Memory B cell (primary cell): ENCODE results near the gene WNT3A.
"Not testable (repeated sequence)": the region's sequence is repeated elsewhere in the genome, so short reads cannot be mapped to it uniquely, and the experiment has no call there.

Experiments
- ATAC-seq: fragments of 150-1000 bp; cut with Tn5 transposase; 2 replicates; pipeline ENCODE4 v1.10.0; 2021; ENCODE audit warnings: low read depth, mild to moderate bottlenecking, moderate library complexity
- DNase-seq, 2 donors: peaks; one replicate each; pipeline ENCODE4 v3.0.0; 2022; ENCODE audit warnings: low spot score in 2 of 2
- H3K27ac Mint-ChIP-seq: one replicate; pipeline ENCODE4 v1.8.0; 2022; ENCODE audit warnings: mild to moderate bottlenecking, moderate library complexity, mixed read lengths
- H3K27me3 Mint-ChIP-seq: one replicate; pipeline ENCODE4 v1.8.0; 2022; ENCODE audit warnings: mixed read lengths
- H3K36me3 Mint-ChIP-seq: one replicate; pipeline ENCODE4 v1.8.0; 2022; ENCODE audit warnings: mild to moderate bottlenecking, mixed read lengths
- H3K4me1 Mint-ChIP-seq: one replicate; pipeline ENCODE4 v1.8.0; 2022; ENCODE audit warnings: mixed read lengths
- H3K4me3 Mint-ChIP-seq: one replicate; pipeline ENCODE4 v1.8.0; 2022; ENCODE audit warnings: mild to moderate bottlenecking, moderate library complexity, mixed read lengths
- H3K9me3 Mint-ChIP-seq: one replicate; pipeline ENCODE4 v1.8.0; 2022; ENCODE audit warnings: mixed read lengths

The WNT3A gene

GRCh38 chr1:227975583-227976283 is 31.1 kb upstream of the WNT3A start:
- not testable (repeated sequence) for H3K9me3 Mint-ChIP-seq, DNase-seq, H3K36me3 Mint-ChIP-seq, H3K27me3 Mint-ChIP-seq, H3K27ac Mint-ChIP-seq, H3K4me1 Mint-ChIP-seq, H3K4me3 Mint-ChIP-seq, ATAC-seq

GRCh38 chr1:227987181-227987580 is 19.6 kb upstream of the WNT3A start:
- H3K36me3 Mint-ChIP-seq, result peaks cover 4% of the 10 kb centered on the region

DNA sequence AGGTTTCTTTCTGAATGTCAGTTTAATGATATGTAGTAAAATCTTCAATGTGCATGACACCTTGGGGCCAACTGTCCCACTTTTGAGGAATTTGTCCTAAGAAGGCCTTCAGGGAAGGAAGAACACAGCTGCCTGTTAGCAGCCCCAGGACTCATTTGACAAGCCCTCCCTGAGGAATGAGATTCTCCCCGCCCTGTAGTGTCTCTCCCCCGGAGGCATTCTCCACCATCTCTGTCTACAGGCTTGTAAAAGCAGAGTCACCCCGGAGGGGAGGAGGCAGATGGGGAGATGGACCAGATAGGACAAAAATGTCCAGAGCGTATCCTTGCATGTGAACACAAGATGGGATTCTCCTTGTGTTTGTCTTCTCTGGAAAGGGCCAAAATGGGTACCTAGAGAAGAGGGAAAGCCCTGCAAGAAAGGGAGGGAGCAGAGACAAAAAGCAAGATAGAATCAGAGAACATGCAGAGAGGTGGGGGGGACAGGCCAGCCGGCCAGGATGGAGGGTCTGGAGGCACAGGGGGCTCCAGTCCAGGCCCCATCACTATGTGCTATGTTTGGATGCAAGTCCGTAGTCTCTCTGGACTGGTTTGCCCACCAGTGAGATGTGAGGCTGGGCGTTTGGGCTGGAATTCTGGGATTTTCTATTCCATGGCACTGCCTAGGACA is 12.0 kb upstream of the WNT3A start:
- Mint-ChIP-seq H3K27me3 (peaks cover 5% of the 10 kb centered on the region), H3K9me3 (peaks cover 15% of the 10 kb centered on the region), H3K4me1 (no peaks in the 10 kb centered on the region), H3K36me3 (peaks cover 1% of the 10 kb centered on the region), H3K4me3 (no peak overlapping the region), H3K27ac (no peak overlapping the region)
- DNase-seq, result no peak
- ATAC-seq, result no peak

More at GRCh38 chr1:227987181-227987580, 19.6 kb upstream of the WNT3A start:
- Mint-ChIP-seq H3K27me3 (peaks cover 8% of the 10 kb centered on the region), H3K4me1 (no peaks in the 10 kb centered on the region), H3K4me3 (no peak overlapping the region), H3K27ac (no peak overlapping the region), H3K9me3 (peaks cover 7% of the 10 kb centered on the region)
- no peak for DNase-seq
- no peak for ATAC-seq

DNA sequence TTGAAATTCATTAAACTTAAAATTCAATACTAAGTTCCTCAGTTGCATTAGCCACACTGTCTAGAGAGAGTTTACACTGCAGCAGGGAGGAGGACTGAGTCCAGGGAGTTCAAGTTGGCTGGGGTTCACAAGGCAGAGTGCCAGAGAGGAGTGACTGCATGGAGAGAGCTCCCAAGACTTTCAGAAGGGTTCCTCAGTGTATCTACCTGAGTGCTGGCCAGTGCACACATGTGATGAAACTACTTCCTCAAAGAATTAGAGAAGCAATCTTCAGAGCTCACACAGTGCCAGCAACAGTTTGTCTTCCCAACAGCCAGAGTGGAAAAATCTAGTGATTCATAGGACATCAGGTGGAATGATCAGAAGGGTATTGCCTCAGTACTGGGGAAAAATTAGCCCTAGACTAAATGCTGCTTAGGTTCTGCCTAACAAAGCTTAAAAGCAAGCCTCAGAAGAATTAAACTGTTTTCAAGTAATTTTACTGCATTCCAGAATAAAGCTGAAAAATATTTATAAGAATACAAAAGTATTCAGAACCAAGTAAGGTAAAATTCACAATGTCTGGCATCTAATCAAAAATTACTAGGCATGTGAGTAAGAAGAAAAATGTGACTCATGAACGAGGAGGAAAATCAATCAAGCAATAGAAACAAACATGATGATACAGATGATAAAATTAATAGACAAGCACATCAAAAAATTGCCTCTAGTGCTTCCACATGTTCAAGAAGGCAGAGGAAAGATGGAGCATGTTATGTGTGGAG is 10.4 kb upstream of the WNT3A start:
- H3K36me3 Mint-ChIP-seq, result no peaks in the 10 kb centered on the region
- no peak for DNase-seq
- peaks cover 15% of the 10 kb centered on the region for H3K9me3 Mint-ChIP-seq
- no peak for ATAC-seq
- peaks cover 7% of the 10 kb centered on the region for H3K27me3 Mint-ChIP-seq
- H3K27ac Mint-ChIP-seq, result no peak overlapping the region
- no peak overlapping the region for H3K4me3 Mint-ChIP-seq
- no peaks in the 10 kb centered on the region for H3K4me1 Mint-ChIP-seq

DNA sequence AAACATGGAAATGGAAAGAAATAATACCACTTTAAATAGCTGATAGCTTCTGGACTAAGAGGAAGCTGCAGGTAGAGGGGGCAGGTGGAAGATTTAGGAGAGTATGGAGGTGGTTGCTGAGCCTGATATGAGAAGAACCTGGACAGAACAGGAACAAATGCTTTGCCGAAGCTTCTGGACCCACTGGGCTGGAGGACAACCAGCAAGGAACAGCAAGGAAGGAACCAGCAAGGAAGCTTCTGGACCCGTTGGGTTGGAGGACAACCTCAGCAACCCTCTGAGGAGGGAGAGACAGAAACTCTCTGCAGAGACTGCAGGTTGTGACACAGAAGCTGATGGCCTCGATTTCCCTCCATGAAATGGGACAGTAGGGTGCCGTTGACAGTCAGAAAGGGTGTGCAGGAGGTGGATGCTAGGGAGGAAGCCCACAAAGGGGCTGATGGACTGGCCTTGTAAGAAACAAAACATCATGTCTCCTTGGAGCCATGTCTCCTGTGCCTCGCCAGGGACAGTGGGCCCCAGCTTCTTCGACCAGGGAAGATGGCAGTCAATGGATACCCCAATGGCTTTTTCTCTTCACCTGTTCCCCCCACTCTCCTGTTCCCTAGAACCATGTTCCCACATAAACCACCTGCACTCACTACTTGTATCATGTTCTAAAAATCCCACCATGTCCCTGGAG is 8.3 kb upstream of the WNT3A start:
- no peak for ATAC-seq
- Mint-ChIP-seq H3K27me3 (peaks cover 13% of the 10 kb centered on the region), H3K9me3 (peaks cover 15% of the 10 kb centered on the region), H3K4me1 (no peaks in the 10 kb centered on the region), H3K4me3 (no peak overlapping the region), H3K27ac (no peak overlapping the region), H3K36me3 (no peaks in the 10 kb centered on the region)
- no peak for DNase-seq

DNA sequence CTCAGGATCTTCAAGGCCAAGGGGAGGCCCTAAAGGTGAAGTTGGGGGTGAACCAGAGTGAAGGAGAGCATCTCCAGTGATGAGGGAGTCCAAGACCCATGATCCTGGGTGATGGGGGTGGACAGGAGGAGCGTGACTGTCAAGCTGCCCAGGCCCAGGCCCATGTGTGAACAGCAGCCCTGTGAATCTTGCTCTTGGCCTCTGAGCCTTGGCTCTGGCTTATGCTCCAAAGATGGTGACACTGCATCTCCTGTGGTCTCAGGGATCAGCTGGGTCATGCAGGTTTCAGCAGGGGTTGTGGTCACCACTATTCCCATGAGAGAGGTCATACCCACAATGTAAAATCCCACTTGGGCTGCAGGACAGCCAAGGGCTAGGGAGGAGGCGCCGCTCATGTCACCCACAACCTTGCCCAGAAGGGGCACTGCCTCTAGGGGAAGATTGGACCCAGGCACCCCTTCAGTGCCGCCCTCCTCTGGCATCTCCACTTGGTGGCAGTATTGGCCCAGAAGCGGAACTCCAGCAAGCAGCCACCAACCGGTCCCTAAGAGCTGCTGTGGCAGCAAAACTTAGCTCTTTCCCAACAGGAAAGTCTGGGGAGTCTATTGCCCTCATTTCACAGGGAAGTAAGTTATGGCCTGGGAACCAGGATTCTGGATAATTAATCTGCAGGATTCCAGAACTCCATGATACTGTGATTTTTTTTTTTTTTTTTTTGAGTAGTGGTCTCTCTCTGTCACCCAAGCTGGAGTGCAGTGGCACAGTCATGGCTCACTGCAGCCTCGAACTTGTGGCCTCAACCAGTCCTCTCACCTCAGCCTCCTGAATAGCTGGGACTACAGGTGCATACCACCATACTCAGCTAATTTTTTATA is 7.5 kb upstream of the WNT3A start:
- Mint-ChIP-seq H3K27ac (no peak overlapping the region), H3K27me3 (peaks cover 19% of the 10 kb centered on the region), H3K9me3 (peaks cover 15% of the 10 kb centered on the region), H3K36me3 (no peaks in the 10 kb centered on the region), H3K4me3 (no peak overlapping the region), H3K4me1 (no peaks in the 10 kb centered on the region)
- ATAC-seq (peak; percentile 96), DNase-seq (peak; percentile 60)

DNA sequence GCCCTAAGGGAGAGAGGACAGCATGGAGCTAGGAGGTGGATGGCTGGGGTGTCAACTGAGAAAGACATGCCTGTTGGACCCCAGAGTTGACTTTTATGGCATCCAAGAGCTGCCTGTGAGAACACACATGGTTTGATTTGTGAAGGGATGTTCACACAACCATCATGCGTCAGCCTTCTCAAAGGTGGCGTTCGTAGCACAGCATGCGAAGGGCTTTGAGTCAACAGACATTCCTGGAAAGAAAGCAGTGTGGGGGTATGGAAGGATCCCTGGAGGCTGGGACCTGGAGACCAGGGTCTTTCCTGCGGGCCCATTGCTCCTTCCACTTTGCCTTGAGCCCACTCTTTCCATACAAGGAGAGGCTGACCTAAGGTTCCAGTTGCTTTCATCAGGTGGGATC is 6.4 kb upstream of the WNT3A start:
- Mint-ChIP-seq H3K9me3 (peaks cover 15% of the 10 kb centered on the region), H3K36me3 (no peaks in the 10 kb centered on the region), H3K4me1 (peaks cover 5% of the 10 kb centered on the region), H3K27me3 (peaks cover 21% of the 10 kb centered on the region), H3K27ac (no peak overlapping the region), H3K4me3 (no peak overlapping the region)
- no peak for ATAC-seq
- DNase-seq, result peak in 1 of 2 donors; percentile 9

DNA sequence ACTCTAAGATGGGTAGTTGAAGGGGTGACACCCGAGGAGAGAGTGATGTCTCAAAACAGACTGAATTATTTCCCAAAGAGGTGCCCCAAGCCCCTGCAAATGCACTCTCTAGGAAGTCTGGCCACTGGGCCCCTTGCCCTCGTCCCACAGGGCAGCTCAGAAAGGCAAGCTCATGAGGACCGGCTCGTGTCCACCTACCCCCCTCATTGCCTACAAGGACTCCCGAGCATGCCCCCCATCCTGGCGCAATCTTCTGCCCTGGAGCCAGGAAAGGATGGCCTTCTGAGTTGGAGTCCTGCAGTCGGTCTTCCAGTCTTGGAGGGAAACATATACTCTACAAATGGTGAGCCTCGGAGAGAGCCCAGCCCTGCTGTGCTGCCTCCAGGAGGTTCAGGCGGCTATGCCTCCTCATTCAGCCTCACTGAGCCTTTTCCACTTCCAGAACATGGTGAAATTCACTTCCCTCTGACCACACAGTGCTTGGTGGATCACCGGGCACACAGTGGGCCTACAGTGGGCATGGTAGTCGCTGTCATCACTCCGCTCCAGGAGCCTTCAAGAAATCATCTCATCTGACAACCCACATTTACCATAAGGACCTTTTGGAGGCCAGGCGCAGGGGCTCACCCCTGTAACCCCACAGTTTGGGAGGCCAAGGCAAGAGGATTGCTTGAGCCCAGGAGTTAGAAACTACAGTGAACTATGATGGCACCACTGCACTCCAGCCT is 5.8 kb upstream of the WNT3A start:
- Mint-ChIP-seq H3K27me3 (peaks cover 26% of the 10 kb centered on the region), H3K36me3 (no peaks in the 10 kb centered on the region), H3K4me3 (no peak overlapping the region), H3K4me1 (peaks cover 5% of the 10 kb centered on the region), H3K27ac (no peak overlapping the region), H3K9me3 (peaks cover 15% of the 10 kb centered on the region)
- DNase-seq (peak in 1 of 2 donors; percentile 9), ATAC-seq (no peak)

DNA sequence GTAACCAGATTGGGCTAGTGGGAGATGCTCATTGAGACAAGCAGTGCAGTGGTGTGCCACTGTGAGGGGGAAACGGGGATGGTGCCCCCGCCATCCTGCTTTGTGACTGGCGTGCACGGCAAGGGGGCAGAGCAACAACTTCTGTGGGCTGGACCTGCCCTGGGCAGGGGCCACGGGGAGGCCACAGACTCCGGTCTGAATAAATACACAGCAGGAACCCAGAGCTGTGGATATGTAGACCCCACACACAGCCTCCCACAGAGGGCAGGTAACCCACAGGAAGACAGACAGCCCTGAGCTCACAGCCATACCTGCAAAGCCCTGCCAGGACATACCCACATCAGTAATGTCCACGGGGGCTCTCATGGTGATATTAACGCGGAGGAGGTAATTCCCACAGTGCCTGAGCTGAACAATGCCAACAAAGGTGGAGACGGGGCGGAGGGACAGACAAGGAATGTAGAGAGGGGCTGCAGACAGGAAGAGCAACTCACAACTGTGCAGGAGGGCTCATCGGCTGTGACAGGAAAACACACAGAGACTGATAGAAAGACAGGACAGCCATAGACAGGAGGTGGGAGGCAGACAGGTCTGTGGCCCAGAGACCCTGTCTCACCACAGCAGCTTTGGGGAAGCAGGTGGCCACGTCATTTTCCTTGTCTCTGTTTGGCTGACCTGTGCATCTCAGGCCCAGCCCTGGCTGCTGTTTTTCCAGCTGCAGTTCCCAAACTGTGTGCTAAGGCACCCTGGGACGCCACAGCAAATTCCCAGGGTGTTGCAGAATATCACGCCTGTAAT is 4.9 kb upstream of the WNT3A start:
- Mint-ChIP-seq H3K4me1 (peaks cover 5% of the 10 kb centered on the region), H3K27me3 (peaks cover 27% of the 10 kb centered on the region), H3K27ac (no peak overlapping the region), H3K9me3 (peaks cover 8% of the 10 kb centered on the region), H3K4me3 (no peak overlapping the region), H3K36me3 (no peaks in the 10 kb centered on the region)
- DNase-seq (no peak), ATAC-seq (no peak)

DNA sequence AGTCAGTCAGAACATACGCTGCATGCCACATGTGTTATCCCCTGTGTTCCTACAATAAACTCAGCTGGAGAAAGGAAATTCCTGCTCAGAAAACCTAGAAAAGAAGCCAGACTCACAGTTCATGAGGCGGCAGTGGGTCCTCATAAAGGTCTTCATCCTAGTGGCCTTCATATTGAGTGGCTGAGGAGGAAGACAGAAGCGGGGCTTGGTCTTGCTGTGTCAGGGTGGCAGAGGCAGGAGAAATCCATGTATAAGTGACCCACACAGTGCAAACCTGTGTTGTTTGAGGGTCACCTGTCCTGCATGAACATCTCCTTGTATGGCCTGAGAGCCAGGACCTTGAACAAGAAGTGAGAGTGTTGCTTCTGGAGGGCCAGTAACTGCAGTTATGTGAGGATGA is 4.0 kb upstream of the WNT3A start:
- ATAC-seq (no peak), DNase-seq (no peak)
- H3K4me1 Mint-ChIP-seq, result peaks cover 10% of the 10 kb centered on the region
- H3K27me3 Mint-ChIP-seq, result peaks cover 31% of the 10 kb centered on the region
- H3K4me3 Mint-ChIP-seq, result no peak overlapping the region
- peaks cover 6% of the 10 kb centered on the region for H3K9me3 Mint-ChIP-seq
- H3K27ac Mint-ChIP-seq, result no peak overlapping the region
- no peaks in the 10 kb centered on the region for H3K36me3 Mint-ChIP-seq

DNA sequence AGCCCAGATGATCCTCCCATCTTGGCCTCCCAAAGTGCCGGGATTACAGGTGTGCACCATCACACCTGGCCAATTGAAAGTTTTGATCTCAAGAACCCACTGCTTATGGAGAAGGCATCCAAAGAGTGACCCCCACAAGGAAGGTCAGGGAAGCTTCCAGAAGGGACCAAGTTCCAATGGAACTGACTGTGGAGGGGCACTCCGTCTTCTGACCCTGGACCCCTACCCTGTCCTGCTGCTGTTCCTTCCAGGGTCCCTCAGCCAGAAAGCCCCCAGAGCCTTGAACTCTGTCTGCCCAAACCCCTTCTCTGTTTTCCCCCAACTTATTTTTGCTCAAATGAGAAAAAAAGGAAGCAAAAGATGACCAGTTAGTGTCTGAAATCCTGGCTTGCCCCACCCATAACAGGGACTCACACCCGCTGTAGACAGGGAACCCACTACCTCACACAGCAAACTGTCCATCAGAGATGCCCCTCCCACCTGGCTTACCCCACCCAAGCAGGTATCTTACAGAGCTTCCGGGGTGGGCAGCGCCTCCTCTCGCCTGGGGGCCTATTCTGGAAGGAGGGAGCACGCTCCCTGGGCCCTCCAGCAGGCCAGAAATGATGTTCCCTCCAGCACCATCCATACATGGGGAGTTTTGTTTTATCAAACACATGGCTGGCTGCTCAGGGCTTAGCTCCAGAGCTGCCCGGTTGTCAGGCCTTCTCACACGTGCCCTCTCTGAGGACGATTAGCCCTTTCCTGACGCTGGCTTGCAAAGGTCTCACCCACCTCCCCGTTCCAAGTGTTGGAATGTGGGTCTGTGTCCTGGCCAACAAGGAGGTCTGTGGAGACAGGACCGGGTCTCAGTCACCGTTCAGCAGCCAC is 3.1 kb upstream of the WNT3A start:
- Mint-ChIP-seq H3K4me1 (peaks cover 11% of the 10 kb centered on the region), H3K9me3 (peaks cover 2% of the 10 kb centered on the region), H3K27me3 (peaks cover 33% of the 10 kb centered on the region), H3K27ac (no peak overlapping the region), H3K36me3 (no peaks in the 10 kb centered on the region), H3K4me3 (no peak overlapping the region)
- ATAC-seq (no peak), DNase-seq (no peak)
